ENCODE measurements around the gene DPP10. TPM values are rescaled to one million over a fixed set of nuclear protein-coding genes. Genes with fewer than 3 reads are reported as not detected.

DPP10 gene
- total RNA-seq, 4 donors from 2014 or later, result 0.09 to 4.0 (median 0.38) TPM; not detected in 1

- Histone ChIP-seq H3K27ac (no peak overlapping the region), H3K36me3 (no peaks in the 10 kb centered on the region), H3K4me1 (no peaks in the 10 kb centered on the region), H3K4me3 (no peak overlapping the region), H3K27me3 (no peaks in the 10 kb centered on the region), H3K9me3 (no peaks in the 10 kb centered on the region)
- WGBS, 2 donors, result 71 to 75% methylated on average over 3 of the region's 3 CpGs
- intact Hi-C loops (cut with DNase I), result no loop called here
- no peak for TF ChIP-seq CTCF (IDR thresholded peaks at IDR 0.05)
- TF ChIP-seq POLR2A (IDR thresholded peaks at IDR 0.05), result no peak
- DNase-seq, result no peak
Measured at GRCh38 chr2:115129536-115129935, 687.1 kb downstream of the DPP10 start.

- intact Hi-C loops (cut with DNase I), result no loop called here
- 33 to 42% methylated on average over 8 to 12 of the region's 12 CpGs for WGBS, 2 donors
- no peak for DNase-seq
- TF ChIP-seq CTCF (IDR thresholded peaks at IDR 0.05) (no peak), POLR2A (IDR thresholded peaks at IDR 0.05) (no peak)
- Histone ChIP-seq H3K27ac (no peak overlapping the region), H3K9me3 (no peaks in the 10 kb centered on the region), H3K4me3 (peak overlapping the region in 2 of 4 donors; percentile 42 to 49), H3K36me3 (no peaks in the 10 kb centered on the region), H3K4me1 (peaks cover 0 to 23% (median 5%) of the 10 kb centered on the region in 3 donors), H3K27me3 (peaks cover 0 to 52% (median 0%) of the 10 kb centered on the region in 4 donors)
Measured at GRCh38 chr2:115160531-115161080, 718.2 kb downstream of the DPP10 start.

GRCh38 chr2:115161081-115161770, 718.8 kb downstream of the DPP10 start:
- DNase-seq, result no peak
- H3K27me3 ChIP-seq, result peaks cover 0 to 52% (median 0%) of the 10 kb centered on the region in 4 donors
- no peaks in the 10 kb centered on the region for H3K9me3 ChIP-seq
- intact Hi-C loops (cut with DNase I), result no loop called here
- peaks cover 0 to 23% (median 5%) of the 10 kb centered on the region in 3 donors for H3K4me1 ChIP-seq
- H3K4me3 ChIP-seq, result peak overlapping the region; percentile 20 to 56 (median 46)
- no peak overlapping the region for H3K27ac ChIP-seq
- no peaks in the 10 kb centered on the region for H3K36me3 ChIP-seq
- TF ChIP-seq POLR2A (IDR thresholded peaks at IDR 0.05) (no peak), CTCF (IDR thresholded peaks at IDR 0.05) (no peak)
- 9 to 13% methylated on average over 10 to 12 of the region's 86 CpGs for WGBS, 2 donors

GRCh38 chr2:115161771-115162493, 719.5 kb downstream of the DPP10 start:
- Histone ChIP-seq H3K36me3 (no peaks in the 10 kb centered on the region), H3K27ac (no peak overlapping the region), H3K4me1 (peaks cover 0 to 23% (median 5%) of the 10 kb centered on the region in 3 donors), H3K27me3 (peaks cover 0 to 52% (median 0%) of the 10 kb centered on the region in 4 donors), H3K4me3 (peak overlapping the region; percentile 20 to 56 (median 46)), H3K9me3 (no peaks in the 10 kb centered on the region)
- TF ChIP-seq POLR2A (IDR thresholded peaks at IDR 0.05) (no peak), CTCF (IDR thresholded peaks at IDR 0.05) (no peak)
- no CpG with 5 or more reads among the region's 83 CpGs for WGBS, 2 donors
- no peak for DNase-seq
- intact Hi-C loops (cut with DNase I), result no loop called here

Measured in esophagus squamous epithelium (tissue), 5 donors.